Choroid plexus epithelial cell (primary cell): ENCODE results near the gene CSK.
"Not testable (repeated sequence)": the region's sequence is repeated elsewhere in the genome, so short reads cannot be mapped to it uniquely, and the experiment has no call there.

ENCODE experiments used
- DNase-seq: peaks from one replicate; pipeline ENCODE4 v3.0.0-alpha.2; 2010; ENCODE audit warnings: low read depth
- H3K4me3 ChIP-seq: 2 replicates; pipeline ENCODE4 v1.5.1; 2011; ENCODE audit warnings: low read depth, mild to moderate bottlenecking, control low read depth, low read length, moderate library complexity
- CTCF ChIP-seq: conservative IDR thresholded peaks from 2 replicates; pipeline ENCODE4 v1.5.1; 2011; ENCODE audit warnings: low read depth, mild to moderate bottlenecking, control low read depth, inconsistent platforms, low read length, moderate library complexity

Gene CSK

GRCh38 chr15:74783808-74784175 lies 1.9 kb downstream of the CSK start:
- DNase-seq = no peak
- TF ChIP-seq CTCF = no peak
- H3K4me3 ChIP-seq = peak overlapping the region; percentile 72

GRCh38 chr15:74784426-74785193 lies 2.7 kb downstream of the CSK start:
- DNase-seq = no peak
- no peak for TF ChIP-seq CTCF
- H3K4me3 ChIP-seq = no peak overlapping the region

- no peak for TF ChIP-seq CTCF
- no peak overlapping the region for H3K4me3 ChIP-seq
- no peak for DNase-seq
Measured at GRCh38 chr15:74785194-74786032, 3.5 kb downstream of the CSK start.

DNA sequence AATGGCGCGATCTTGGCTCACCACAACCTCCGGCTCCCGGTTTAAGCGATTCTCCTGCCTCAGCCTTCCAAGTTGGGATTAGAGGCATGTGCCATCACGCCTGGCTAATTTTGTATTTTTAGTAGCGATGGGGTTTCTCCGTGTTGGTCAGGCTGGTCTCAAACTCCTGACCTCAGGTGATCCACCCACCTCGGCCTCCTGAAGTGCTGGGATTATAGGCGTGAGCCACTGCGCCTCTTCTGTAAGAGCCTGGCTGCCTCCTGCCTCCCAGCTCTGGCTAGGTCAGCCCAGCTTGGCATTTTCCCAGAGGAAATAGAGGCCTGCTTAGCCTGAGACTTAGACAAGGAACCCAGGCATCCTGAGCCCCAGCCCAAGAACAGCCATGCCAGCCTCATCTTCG lies 4.2 kb downstream of the CSK start:
- not testable (repeated sequence) for DNase-seq, H3K4me3 ChIP-seq

- no peak for DNase-seq
- H3K4me3 ChIP-seq = no peak overlapping the region
- no peak for TF ChIP-seq CTCF
Measured at GRCh38 chr15:74786551-74787165, 4.8 kb downstream of the CSK start.

DNA sequence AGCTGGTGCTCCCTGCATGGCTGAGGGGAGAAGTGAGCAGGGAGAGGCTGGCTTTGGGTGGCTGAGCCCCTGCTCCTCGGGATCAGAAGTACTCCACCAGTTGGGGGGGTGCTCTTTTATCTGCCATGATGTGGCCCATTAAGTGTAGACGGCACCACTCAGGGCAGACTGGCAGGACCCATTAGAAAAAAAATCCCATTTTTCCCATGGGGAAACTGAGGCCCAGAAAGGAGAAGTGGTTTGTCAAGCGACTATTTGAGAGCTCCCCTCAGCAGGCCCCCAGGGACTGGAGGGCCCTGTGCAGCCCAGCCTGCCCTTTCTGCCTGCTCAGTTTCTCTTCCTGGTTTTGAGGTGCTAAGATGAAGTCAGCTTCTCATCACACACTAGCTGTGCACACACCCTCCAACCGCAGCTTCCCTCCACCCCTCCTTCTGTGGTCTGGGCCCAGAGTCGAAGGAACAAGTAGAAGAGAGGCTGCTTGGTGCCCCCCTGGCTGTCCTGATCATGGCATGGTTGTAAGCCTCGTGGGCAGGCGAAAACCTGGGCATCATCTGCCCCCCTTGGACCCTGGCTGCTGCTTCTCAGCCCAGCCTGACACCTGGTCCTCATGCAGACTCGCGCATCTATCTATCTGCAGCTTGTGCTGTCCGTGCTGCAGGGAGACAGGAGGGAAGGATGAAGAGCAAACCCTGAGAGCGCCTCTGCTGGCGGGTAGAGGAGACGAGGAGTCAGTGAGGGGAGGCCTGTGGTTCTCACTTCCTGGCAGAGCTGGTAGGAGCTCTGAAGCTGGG lies 5.6 kb downstream of the CSK start:
- TF ChIP-seq CTCF = peak; percentile 87
- peak; percentile 92 for DNase-seq
- H3K4me3 ChIP-seq = no peak overlapping the region

DNA sequence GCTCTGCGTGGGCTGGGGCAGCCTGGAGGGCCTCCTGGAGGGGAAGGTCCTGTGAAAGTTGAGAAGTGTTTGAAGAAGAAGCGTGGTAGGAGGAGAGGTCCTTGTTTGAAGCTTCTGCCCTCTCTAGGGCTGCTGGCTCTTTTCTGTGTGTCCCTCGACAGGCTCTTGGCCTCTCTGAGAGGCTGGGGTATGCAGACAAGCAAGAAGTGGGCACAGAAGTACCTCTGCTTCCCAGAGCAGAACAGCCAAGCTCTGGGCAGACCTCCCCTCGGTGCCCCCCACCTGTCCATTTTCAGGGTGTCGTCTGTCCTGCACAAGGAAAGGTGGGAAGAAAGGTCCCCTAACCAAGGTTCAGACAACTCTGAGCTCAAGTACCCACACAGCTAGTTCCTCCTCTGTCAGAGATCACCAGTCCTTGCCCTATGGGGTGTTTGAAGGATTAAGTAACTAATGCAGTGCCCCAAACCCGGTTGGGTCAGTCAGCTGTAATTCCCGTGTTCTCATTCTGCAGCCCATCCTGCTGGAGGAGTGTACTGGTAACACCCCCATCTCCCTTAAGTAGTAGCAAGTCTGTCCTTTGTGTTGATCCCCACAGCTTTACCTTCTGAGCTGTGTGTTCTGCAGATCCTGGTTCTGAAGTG lies 6.3 kb downstream of the CSK start:
- no peak for TF ChIP-seq CTCF
- no peak overlapping the region for H3K4me3 ChIP-seq
- no peak for DNase-seq
